ENCODE results near the gene TBCA. TPM values are rescaled to one million over a fixed set of nuclear protein-coding genes. Genes with fewer than 3 reads are reported as not detected.

TBCA gene
- total and polyA plus RNA-seq, 2 experiments from 2014 or later, result 117 to 814 TPM

DNA sequence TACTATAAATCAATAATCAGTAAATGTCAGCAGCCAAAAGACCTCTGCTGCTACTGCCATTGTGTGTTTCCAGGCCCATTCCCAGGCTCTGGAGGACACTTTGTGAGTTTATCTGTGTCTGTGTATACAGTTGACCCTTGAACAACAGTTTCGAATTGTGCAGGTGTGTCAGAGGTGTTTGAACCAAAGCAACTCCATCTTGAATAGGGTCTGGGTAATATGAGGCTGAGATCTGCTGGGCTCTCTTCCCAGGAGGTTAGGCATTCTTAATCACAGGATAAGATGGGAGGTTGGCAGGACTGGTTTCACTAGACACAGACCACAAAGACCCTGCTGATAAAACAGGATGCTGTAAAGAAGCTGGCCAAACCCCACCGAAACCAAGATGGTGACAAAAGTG lies 2.3 kb upstream of the TBCA start:
- no peaks in the 10 kb centered on the region for H3K9me2 ChIP-seq (ENCODE audit: insufficient read depth)
- Mint-ChIP-seq H3K4me1 (peaks cover 28% of the 10 kb centered on the region), H3K27ac (no peak overlapping the region), H3K4me3 (no peak overlapping the region), H3K9me3 (no peaks in the 10 kb centered on the region), H3K36me3 (ENCODE audit: low read depth) (peaks cover 2% of the 10 kb centered on the region), H3K27me3 (ENCODE audit: insufficient read depth, low read depth, poor library complexity) (peaks cover 11% of the 10 kb centered on the region)
- H4K20me1 ChIP-seq (replicated peaks; ENCODE audit: insufficient read depth), result no peaks in the 10 kb centered on the region; the same call in 1 of the 2 replicates
- peaks cover 14% of the 10 kb centered on the region; the same call in 1 of the 2 replicates for H3K4me1 ChIP-seq (ENCODE audit: insufficient read depth)
- no peak overlapping the region for H2AFZ ChIP-seq
- H3K4me3 ChIP-seq, result no peak overlapping the region
- no peaks in the 10 kb centered on the region for H3K27me3 ChIP-seq (ENCODE audit: insufficient read depth)
- no peaks in the 10 kb centered on the region for H3F3A ChIP-seq (replicated peaks; ENCODE audit: low read depth)
- ATAC-seq (no peak), DNase-seq (ENCODE audit: low spot score) (no peak)
- no peaks in the 10 kb centered on the region for H3K36me3 ChIP-seq (ENCODE audit: insufficient read depth)
- no peak overlapping the region for H3K27ac ChIP-seq (ENCODE audit: low read depth)
- H3K79me2 ChIP-seq (replicated peaks; ENCODE audit: insufficient read depth), result peaks cover 23% of the 10 kb centered on the region
- no peak for TF ChIP-seq EZH2phosphoT487 (IDR thresholded peaks at IDR 0.05; ENCODE audit: unreplicated experiment)
- TF ChIP-seq, protein P1, sequence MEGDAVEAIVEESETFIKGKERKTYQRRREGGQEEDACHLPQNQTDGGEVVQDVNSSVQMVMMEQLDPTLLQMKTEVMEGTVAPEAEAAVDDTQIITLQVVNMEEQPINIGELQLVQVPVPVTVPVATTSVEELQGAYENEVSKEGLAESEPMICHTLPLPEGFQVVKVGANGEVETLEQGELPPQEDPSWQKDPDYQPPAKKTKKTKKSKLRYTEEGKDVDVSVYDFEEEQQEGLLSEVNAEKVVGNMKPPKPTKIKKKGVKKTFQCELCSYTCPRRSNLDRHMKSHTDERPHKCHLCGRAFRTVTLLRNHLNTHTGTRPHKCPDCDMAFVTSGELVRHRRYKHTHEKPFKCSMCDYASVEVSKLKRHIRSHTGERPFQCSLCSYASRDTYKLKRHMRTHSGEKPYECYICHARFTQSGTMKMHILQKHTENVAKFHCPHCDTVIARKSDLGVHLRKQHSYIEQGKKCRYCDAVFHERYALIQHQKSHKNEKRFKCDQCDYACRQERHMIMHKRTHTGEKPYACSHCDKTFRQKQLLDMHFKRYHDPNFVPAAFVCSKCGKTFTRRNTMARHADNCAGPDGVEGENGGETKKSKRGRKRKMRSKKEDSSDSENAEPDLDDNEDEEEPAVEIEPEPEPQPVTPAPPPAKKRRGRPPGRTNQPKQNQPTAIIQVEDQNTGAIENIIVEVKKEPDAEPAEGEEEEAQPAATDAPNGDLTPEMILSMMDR (conservative IDR thresholded peaks at IDR 0.05; ENCODE audit: low read depth in 2 of 2), result no peak
- no peak for TF ChIP-seq EZH2 (IDR thresholded peaks at IDR 0.05; ENCODE audit: low read depth, unreplicated experiment)
- TF ChIP-seq, protein P2, sequence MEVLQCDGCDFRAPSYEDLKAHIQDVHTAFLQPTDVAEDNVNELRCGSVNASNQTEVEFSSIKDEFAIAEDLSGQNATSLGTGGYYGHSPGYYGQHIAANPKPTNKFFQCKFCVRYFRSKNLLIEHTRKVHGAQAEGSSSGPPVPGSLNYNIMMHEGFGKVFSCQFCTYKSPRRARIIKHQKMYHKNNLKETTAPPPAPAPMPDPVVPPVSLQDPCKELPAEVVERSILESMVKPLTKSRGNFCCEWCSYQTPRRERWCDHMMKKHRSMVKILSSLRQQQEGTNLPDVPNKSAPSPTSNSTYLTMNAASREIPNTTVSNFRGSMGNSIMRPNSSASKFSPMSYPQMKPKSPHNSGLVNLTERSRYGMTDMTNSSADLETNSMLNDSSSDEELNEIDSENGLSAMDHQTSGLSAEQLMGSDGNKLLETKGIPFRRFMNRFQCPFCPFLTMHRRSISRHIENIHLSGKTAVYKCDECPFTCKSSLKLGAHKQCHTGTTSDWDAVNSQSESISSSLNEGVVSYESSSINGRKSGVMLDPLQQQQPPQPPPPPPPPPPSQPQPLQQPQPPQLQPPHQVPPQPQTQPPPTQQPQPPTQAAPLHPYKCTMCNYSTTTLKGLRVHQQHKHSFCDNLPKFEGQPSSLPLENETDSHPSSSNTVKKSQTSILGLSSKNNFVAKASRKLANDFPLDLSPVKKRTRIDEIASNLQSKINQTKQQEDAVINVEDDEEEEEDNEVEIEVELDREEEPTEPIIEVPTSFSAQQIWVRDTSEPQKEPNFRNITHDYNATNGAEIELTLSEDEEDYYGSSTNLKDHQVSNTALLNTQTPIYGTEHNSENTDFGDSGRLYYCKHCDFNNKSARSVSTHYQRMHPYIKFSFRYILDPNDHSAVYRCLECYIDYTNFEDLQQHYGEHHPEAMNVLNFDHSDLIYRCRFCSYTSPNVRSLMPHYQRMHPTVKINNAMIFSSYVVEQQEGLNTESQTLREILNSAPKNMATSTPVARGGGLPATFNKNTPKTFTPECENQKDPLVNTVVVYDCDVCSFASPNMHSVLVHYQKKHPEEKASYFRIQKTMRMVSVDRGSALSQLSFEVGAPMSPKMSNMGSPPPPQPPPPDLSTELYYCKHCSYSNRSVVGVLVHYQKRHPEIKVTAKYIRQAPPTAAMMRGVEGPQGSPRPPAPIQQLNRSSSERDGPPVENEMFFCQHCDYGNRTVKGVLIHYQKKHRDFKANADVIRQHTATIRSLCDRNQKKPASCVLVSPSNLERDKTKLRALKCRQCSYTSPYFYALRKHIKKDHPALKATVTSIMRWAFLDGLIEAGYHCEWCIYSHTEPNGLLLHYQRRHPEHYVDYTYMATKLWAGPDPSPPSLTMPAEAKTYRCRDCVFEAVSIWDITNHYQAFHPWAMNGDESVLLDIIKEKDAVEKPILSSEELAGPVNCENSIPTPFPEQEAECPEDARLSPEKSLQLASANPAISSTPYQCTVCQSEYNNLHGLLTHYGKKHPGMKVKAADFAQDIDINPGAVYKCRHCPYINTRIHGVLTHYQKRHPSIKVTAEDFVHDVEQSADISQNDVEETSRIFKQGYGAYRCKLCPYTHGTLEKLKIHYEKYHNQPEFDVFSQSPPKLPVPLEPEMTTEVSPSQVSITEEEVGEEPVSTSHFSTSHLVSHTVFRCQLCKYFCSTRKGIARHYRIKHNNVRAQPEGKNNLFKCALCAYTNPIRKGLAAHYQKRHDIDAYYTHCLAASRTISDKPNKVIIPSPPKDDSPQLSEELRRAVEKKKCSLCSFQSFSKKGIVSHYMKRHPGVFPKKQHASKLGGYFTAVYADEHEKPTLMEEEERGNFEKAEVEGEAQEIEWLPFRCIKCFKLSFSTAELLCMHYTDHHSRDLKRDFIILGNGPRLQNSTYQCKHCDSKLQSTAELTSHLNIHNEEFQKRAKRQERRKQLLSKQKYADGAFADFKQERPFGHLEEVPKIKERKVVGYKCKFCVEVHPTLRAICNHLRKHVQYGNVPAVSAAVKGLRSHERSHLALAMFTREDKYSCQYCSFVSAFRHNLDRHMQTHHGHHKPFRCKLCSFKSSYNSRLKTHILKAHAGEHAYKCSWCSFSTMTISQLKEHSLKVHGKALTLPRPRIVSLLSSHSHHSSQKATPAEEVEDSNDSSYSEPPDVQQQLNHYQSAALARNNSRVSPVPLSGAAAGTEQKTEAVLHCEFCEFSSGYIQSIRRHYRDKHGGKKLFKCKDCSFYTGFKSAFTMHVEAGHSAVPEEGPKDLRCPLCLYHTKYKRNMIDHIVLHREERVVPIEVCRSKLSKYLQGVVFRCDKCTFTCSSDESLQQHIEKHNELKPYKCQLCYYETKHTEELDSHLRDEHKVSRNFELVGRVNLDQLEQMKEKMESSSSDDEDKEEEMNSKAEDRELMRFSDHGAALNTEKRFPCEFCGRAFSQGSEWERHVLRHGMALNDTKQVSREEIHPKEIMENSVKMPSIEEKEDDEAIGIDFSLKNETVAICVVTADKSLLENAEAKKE (CRISPR knock-in tag; IDR thresholded peaks at IDR 0.05), result no peak
- no peak for TF ChIP-seq POLR2AphosphoS5 (IDR thresholded peaks at IDR 0.05; ENCODE audit: low read depth)
- TF ChIP-seq STAT1 (IDR thresholded peaks at IDR 0.05; ENCODE audit: unreplicated experiment), result no peak
- no peak for TF ChIP-seq ZNF114 (CRISPR knock-in tag; IDR thresholded peaks at IDR 0.05)
- H3K4me2 ChIP-seq, result no peak overlapping the region
